Endodermal cell (in vitro differentiated cells): ENCODE data around the gene GRIK4. TPM values are rescaled to one million over a fixed set of nuclear protein-coding genes. Genes with fewer than 3 reads are reported as not detected.

ENCODE experiments used
- DNase-seq: peaks from one replicate; pipeline ENCODE4 v3.0.0-alpha.2; 2017
- H3K27ac ChIP-seq: 2 replicates; pipeline ENCODE4 v1.5.1; 2013; ENCODE audit warnings: mild to moderate bottlenecking, low read depth, low read length, moderate library complexity
- H3K27me3 ChIP-seq: 2 replicates; pipeline ENCODE4 v1.6.1; 2013; ENCODE audit warnings: mild to moderate bottlenecking, low read length, moderate library complexity; ENCODE audit not compliant: insufficient read depth, control insufficient read depth, poor library complexity, severe bottlenecking
- H3K36me3 ChIP-seq: 2 replicates; pipeline ENCODE4 v1.7.0; 2013; ENCODE audit warnings: mild to moderate bottlenecking, low read length, moderate library complexity; ENCODE audit not compliant: control insufficient read depth, insufficient read depth
- H3K4me1 ChIP-seq: one replicate; pipeline ENCODE4 v1.7.0; 2013; ENCODE audit warnings: low read length; ENCODE audit not compliant: control insufficient read depth, insufficient read depth
- H3K4me3 ChIP-seq: 2 replicates; pipeline ENCODE4 v1.5.1; 2013; ENCODE audit warnings: mild to moderate bottlenecking, low read length, moderate library complexity
- H3K9ac ChIP-seq: 2 replicates; pipeline ENCODE4 v1.6.1; 2013; ENCODE audit warnings: mild to moderate bottlenecking, low read length, moderate library complexity; ENCODE audit not compliant: poor library complexity, severe bottlenecking; ENCODE audit errors: extremely low read depth
- H3K9me3 ChIP-seq: 2 replicates; pipeline ENCODE4 v1.6.1; 2013; ENCODE audit warnings: mild to moderate bottlenecking, low read length, moderate library complexity; ENCODE audit not compliant: control insufficient read depth
- H3K27ac Mint-ChIP-seq: 2 replicates; pipeline ENCODE4 v1.8.0; 2020; ENCODE audit warnings: mixed read lengths
- H3K27me3 Mint-ChIP-seq: 2 replicates; pipeline ENCODE4 v1.8.0; 2021; ENCODE audit warnings: mild to moderate bottlenecking, mixed read lengths; ENCODE audit not compliant: insufficient read depth
- H3K36me3 Mint-ChIP-seq: 2 replicates; pipeline ENCODE4 v1.8.0; 2020; ENCODE audit warnings: low read depth, mixed read lengths
- H3K4me1 Mint-ChIP-seq: 2 replicates; pipeline ENCODE4 v1.8.0; 2020; ENCODE audit warnings: mixed read lengths
- H3K4me3 Mint-ChIP-seq: 2 replicates; pipeline ENCODE4 v1.8.0; 2020; ENCODE audit warnings: mild to moderate bottlenecking, moderate library complexity, mixed read lengths
- H3K9me3 Mint-ChIP-seq: 2 replicates; pipeline ENCODE4 v1.8.0; 2020; ENCODE audit warnings: mild to moderate bottlenecking, mixed read lengths
- CTCF ChIP-seq: fragments of 200-600 bp; sonication (generic); conservative IDR thresholded peaks from 2 replicates; pipeline ENCODE4 v1.5.0; 2021; ENCODE audit warnings: antibody characterized with exemption, mild to moderate bottlenecking
- WGBS, 2 experiments: methylation state at CpG; one replicate each; pipeline versions ENCODE4 v1.1.5 to v1.1.7; 2013; ENCODE audit warnings: missing lambda C conversion rate in 2 of 2, mixed read lengths in 1 of 2; ENCODE audit not compliant: insufficient coverage in 1 of 2, insufficient read length in 1 of 2; 5-methylcytosine and 5-hydroxymethylcytosine counted together
- total RNA-seq, 2 donors: library from RNA; stranded (reverse); fragmentation: NEBNext Ultra II Directional in 1 of 2; extraction: Animal tissue kit (Norgen Biotek cat#: 25700) in 1 of 2; gene quantifications; 2 replicates in 1 of 2; 3 replicates in 1 of 2; pipeline ENCODE4 v1.2.1, GENCODE V29; 2021

GRIK4 gene
- total RNA-seq, 2 donors from 2014 or later, result 1.7 to 3.5 TPM

- WGBS, 2 experiments, result 83 to 98% methylated on average over 4 to 6 of the region's 6 CpGs
- Histone ChIP-seq H3K27me3 (no peaks in the 10 kb centered on the region), H3K27ac (no peak overlapping the region), H3K9ac (no peak overlapping the region), H3K9me3 (no peaks in the 10 kb centered on the region), H3K4me3 (no peak overlapping the region), H3K4me1 (peaks cover 5% of the 10 kb centered on the region), H3K36me3 (no peaks in the 10 kb centered on the region)
- Mint-ChIP-seq H3K4me1 (peaks cover 11% of the 10 kb centered on the region), H3K9me3 (peaks cover 4% of the 10 kb centered on the region), H3K36me3 (no peaks in the 10 kb centered on the region), H3K27me3 (peaks cover 3% of the 10 kb centered on the region), H3K4me3 (no peak overlapping the region), H3K27ac (no peak overlapping the region)
- TF ChIP-seq CTCF, result no peak
- DNase-seq, result no peak
These were observed 18.4 kb downstream of the GRIK4 start for GRCh38 chr11:120529911-120530310.

GRCh38 chr11:120532082-120532831, 20.7 kb downstream of the GRIK4 start:
- Mint-ChIP-seq H3K27ac (peak overlapping the region; percentile 12), H3K27me3 (peaks cover 3% of the 10 kb centered on the region), H3K4me1 (peaks cover 9% of the 10 kb centered on the region), H3K36me3 (no peaks in the 10 kb centered on the region), H3K4me3 (no peak overlapping the region), H3K9me3 (peaks cover 4% of the 10 kb centered on the region)
- Histone ChIP-seq H3K9ac (no peak overlapping the region), H3K36me3 (no peaks in the 10 kb centered on the region), H3K27ac (no peak overlapping the region), H3K4me1 (peaks cover 5% of the 10 kb centered on the region), H3K9me3 (no peaks in the 10 kb centered on the region), H3K4me3 (no peak overlapping the region), H3K27me3 (no peaks in the 10 kb centered on the region)
- no peak for TF ChIP-seq CTCF
- 74 to 84% methylated on average over 5 to 16 of the region's 16 CpGs for WGBS, 2 experiments
- no peak for DNase-seq

GRCh38 chr11:120532832-120533196, 21.3 kb downstream of the GRIK4 start:
- 79 to 92% methylated on average over 5 of the region's 5 CpGs for WGBS, 2 experiments

More at GRCh38 chr11:120532832-120533196, 21.3 kb downstream of the GRIK4 start:
- Histone ChIP-seq H3K4me3 (no peak overlapping the region), H3K9me3 (no peaks in the 10 kb centered on the region), H3K36me3 (no peaks in the 10 kb centered on the region), H3K27me3 (no peaks in the 10 kb centered on the region), H3K27ac (no peak overlapping the region), H3K4me1 (no peaks in the 10 kb centered on the region), H3K9ac (no peak overlapping the region)
- peaks cover 7% of the 10 kb centered on the region for H3K4me1 Mint-ChIP-seq
- TF ChIP-seq CTCF, result no peak
- peaks cover 4% of the 10 kb centered on the region for H3K9me3 Mint-ChIP-seq
- H3K27me3 Mint-ChIP-seq, result peaks cover 3% of the 10 kb centered on the region
- no peak overlapping the region for H3K4me3 Mint-ChIP-seq
- peak overlapping the region; percentile 4 for H3K27ac Mint-ChIP-seq
- H3K36me3 Mint-ChIP-seq, result no peaks in the 10 kb centered on the region
- no peak for DNase-seq
